ENCODE results near the gene PPP2R5A.
"Not testable (repeated sequence)": the region's sequence is repeated elsewhere in the genome, so short reads cannot be mapped to it uniquely, and the experiment has no call there.

PPP2R5A gene

DNA sequence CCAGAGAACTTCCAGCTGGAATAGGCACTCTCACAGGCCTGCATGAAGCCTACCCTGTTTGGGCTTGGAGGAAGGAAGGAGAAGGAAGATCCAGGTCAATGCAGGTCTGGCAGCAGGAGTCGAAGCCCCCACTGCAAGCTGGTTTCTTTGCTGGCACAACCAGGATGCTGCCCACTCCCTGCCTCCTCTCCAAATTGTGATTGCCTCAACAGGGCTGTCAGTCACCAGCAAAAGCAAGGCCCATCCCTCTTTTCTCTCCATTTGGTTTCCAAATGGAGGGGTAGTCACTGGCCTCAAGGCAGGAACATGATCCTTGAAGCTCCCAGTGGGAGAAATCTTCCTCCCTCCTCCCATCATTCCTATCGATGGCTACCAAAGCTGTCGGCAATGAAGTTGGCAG is 92.4 kb downstream of the PPP2R5A start:
- H3K4me1 Mint-ChIP-seq (ENCODE audit: low read depth): no peaks in the 10 kb centered on the region
- H3K27me3 Mint-ChIP-seq: no peaks in the 10 kb centered on the region
- H3K4me3 Mint-ChIP-seq: no peak overlapping the region
- H3K27ac Mint-ChIP-seq: no peak overlapping the region
- H3K36me3 Mint-ChIP-seq (ENCODE audit: low read depth): peaks cover 92% of the 10 kb centered on the region
- H3K9me3 Mint-ChIP-seq: peaks cover 3% of the 10 kb centered on the region
- DNase-seq: no peak

DNA sequence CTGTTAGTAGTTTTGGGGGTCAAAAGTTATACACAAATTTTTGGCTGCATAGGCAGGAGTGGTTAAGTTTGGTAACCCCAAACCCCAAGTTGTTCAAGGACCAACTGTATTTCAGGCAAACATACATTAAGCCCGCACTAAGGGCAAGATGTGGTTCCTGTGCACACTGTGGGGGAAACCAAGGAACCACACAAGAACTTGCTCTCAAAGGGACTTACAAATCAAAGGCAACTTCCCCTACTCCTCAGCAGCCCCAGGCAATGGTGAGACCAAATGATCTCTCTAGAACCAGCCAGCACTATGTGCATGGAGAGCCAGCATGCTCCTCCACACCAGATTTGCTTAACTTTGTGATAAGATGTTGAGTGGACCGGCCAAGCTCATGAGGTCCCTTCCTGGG is 94.2 kb downstream of the PPP2R5A start:
- no peak for DNase-seq
- Mint-ChIP-seq H3K4me1 (ENCODE audit: low read depth) (no peaks in the 10 kb centered on the region), H3K4me3 (no peak overlapping the region), H3K27me3 (no peaks in the 10 kb centered on the region), H3K27ac (peak overlapping the region; percentile 26), H3K9me3 (no peaks in the 10 kb centered on the region), H3K36me3 (ENCODE audit: low read depth) (peaks cover 88% of the 10 kb centered on the region)

DNA sequence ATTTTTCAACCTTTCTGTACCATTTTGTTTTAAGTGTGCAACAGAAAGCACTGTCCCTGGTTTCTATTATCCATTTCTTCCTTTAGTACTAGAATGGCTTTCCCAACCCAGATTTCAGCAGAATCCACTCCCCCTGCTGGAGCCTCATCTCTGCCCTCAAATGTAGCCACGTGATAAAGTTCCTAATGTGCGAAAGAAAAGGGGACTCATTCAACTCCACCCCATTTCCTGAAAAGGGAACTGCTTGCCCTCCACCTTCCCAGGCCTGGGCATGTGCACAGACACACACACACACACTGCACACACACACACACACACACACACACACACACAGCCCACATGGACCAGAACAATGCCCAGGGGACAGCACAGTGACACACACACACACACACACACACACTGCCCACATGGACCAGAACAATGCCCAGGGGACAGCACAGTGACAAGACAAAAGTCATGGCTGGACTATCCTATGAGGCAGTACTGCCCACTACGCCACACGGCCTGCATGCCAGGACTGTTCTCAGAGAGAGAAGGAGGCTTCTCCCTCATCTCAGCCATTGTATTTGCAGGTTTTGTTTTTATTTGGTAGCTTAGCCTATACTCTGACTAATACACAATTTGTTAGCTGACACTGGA is 96.3 kb downstream of the PPP2R5A start:
- Mint-ChIP-seq H3K27me3 (no peaks in the 10 kb centered on the region), H3K4me1 (ENCODE audit: low read depth) (no peaks in the 10 kb centered on the region), H3K4me3 (no peak overlapping the region), H3K27ac (no peak overlapping the region), H3K36me3 (ENCODE audit: low read depth) (peaks cover 92% of the 10 kb centered on the region), H3K9me3 (no peaks in the 10 kb centered on the region)
- no peak for DNase-seq

DNA sequence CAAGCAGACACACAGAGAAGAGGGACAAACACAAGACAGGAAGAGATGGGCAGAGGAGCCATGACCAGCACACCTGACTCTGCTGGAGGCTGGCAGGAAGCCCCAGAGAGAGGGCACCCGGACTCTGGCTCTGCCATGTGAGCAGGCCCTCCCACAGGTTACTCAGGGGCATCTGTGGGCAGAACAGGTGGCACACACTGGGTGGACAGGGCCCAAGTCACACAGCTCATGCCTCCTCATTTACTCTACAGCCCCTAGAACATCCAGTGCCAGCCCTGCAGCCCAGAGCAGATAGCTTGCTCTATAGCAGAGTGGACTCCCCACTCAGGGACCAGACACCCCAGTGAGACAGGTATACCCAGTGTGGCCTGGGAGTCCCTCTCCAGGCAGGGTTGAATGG is 100.8 kb downstream of the PPP2R5A start:
- H3K9me3 Mint-ChIP-seq: peaks cover 6% of the 10 kb centered on the region
- H3K27me3 Mint-ChIP-seq: no peaks in the 10 kb centered on the region
- no peak overlapping the region for H3K4me3 Mint-ChIP-seq
- DNase-seq: no peak
- H3K4me1 Mint-ChIP-seq (ENCODE audit: low read depth): peaks cover 2% of the 10 kb centered on the region
- H3K36me3 Mint-ChIP-seq (ENCODE audit: low read depth): peaks cover 89% of the 10 kb centered on the region
- peak overlapping the region; percentile 54 for H3K27ac Mint-ChIP-seq

- peaks cover 86% of the 10 kb centered on the region for H3K36me3 Mint-ChIP-seq (ENCODE audit: low read depth)
- DNase-seq: no peak
- no peak overlapping the region for H3K4me3 Mint-ChIP-seq
- H3K4me1 Mint-ChIP-seq (ENCODE audit: low read depth): peaks cover 9% of the 10 kb centered on the region
- H3K27ac Mint-ChIP-seq: no peak overlapping the region
- no peaks in the 10 kb centered on the region for H3K27me3 Mint-ChIP-seq
- peaks cover 6% of the 10 kb centered on the region for H3K9me3 Mint-ChIP-seq
Observed at GRCh38 chr1:212388985-212389716, 103.9 kb downstream of the PPP2R5A start.

DNA sequence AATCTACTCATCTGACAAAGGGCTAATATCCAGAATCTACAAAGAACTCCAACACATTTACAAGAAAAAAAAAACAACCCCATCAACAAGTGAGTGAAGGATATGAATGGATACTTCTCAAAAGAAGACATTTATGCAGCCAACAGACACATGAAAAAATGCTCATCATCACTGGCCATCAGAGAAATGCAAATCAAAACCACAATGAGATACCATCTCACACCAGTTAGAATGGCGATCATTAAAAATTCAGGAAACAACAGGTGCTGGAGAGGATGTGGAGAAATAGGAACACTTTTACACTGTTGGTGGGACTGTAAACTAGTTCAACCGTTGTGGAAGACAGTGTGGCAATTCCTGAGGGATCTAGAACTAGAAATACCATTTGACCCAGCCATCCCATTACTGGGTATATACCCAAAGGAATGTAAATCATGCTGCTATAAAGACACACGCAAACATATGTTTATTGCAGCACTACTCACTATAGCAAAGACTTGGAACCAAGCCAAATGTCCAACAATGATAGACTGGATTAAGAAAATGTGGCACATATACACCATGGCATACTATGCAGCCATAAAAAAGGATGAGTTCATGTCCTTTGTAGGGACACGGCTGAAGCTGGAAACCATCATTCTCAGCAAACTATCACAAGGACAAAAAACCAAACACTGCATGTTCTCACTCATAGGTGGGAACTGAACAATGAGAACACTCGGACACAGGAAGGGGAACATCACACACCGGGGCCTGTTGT is 110.6 kb downstream of the PPP2R5A start:
- H3K27me3 Mint-ChIP-seq; H3K27ac Mint-ChIP-seq; H3K9me3 Mint-ChIP-seq; DNase-seq; H3K4me1 Mint-ChIP-seq (ENCODE audit: low read depth); H3K4me3 Mint-ChIP-seq: not testable (repeated sequence)
- peaks cover 80% of the 10 kb centered on the region for H3K36me3 Mint-ChIP-seq (ENCODE audit: low read depth)

DNA sequence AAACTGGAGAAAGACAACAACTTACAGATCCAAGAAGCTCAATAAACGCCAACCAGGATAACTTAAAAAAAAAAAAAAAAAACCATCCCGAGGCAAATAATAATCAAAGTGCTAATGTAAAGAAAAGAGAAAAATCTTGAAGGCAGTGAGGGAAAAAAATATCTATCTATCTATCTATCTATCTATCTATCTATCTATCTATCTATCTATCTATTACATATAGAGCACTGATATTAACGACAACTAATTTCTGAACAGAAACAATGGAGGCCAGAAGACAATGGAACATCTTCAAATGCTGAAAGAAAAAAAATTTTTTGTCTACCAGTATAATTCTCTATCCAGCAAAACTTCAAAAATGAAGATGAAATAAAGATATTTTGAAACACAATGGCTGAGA is 111.4 kb downstream of the PPP2R5A start:
- no peak overlapping the region for H3K4me3 Mint-ChIP-seq
- H3K4me1 Mint-ChIP-seq (ENCODE audit: low read depth): peaks cover 8% of the 10 kb centered on the region
- no peaks in the 10 kb centered on the region for H3K27me3 Mint-ChIP-seq
- peaks cover 8% of the 10 kb centered on the region for H3K9me3 Mint-ChIP-seq
- no peak for DNase-seq
- H3K36me3 Mint-ChIP-seq (ENCODE audit: low read depth): peaks cover 76% of the 10 kb centered on the region
- no peak overlapping the region for H3K27ac Mint-ChIP-seq

GRCh38 chr1:212397171-212397570 is 112.0 kb downstream of the PPP2R5A start:
- no peak for DNase-seq
- H3K27me3 Mint-ChIP-seq: no peaks in the 10 kb centered on the region
- H3K4me1 Mint-ChIP-seq (ENCODE audit: low read depth): peaks cover 10% of the 10 kb centered on the region
- no peak overlapping the region for H3K4me3 Mint-ChIP-seq
- H3K36me3 Mint-ChIP-seq (ENCODE audit: low read depth): peaks cover 77% of the 10 kb centered on the region
- peaks cover 8% of the 10 kb centered on the region for H3K9me3 Mint-ChIP-seq
- no peak overlapping the region for H3K27ac Mint-ChIP-seq

DNA sequence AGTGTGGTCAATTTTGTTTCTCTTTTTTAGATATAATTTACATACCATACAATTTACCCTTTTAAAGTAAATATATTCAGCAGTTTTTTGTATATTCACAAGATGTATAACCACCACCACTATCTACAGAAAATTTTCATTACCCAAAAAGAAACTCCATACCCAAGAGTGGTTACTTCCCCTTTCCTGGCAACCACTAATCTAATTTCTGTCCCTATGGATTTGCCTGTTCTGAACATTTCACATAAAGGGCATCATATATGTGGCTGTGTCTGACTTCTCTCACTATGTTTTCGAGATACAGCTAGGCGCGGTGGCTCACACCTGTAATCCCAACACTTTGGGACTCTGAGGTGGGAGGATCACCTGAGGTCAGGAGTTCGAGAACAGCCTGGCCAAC is 115.8 kb downstream of the PPP2R5A start:
- Mint-ChIP-seq H3K36me3 (ENCODE audit: low read depth) (peaks cover 86% of the 10 kb centered on the region), H3K4me3 (no peak overlapping the region), H3K27me3 (no peaks in the 10 kb centered on the region), H3K9me3 (peaks cover 8% of the 10 kb centered on the region), H3K4me1 (ENCODE audit: low read depth) (peaks cover 18% of the 10 kb centered on the region), H3K27ac (no peak overlapping the region)
- no peak for DNase-seq

DNA sequence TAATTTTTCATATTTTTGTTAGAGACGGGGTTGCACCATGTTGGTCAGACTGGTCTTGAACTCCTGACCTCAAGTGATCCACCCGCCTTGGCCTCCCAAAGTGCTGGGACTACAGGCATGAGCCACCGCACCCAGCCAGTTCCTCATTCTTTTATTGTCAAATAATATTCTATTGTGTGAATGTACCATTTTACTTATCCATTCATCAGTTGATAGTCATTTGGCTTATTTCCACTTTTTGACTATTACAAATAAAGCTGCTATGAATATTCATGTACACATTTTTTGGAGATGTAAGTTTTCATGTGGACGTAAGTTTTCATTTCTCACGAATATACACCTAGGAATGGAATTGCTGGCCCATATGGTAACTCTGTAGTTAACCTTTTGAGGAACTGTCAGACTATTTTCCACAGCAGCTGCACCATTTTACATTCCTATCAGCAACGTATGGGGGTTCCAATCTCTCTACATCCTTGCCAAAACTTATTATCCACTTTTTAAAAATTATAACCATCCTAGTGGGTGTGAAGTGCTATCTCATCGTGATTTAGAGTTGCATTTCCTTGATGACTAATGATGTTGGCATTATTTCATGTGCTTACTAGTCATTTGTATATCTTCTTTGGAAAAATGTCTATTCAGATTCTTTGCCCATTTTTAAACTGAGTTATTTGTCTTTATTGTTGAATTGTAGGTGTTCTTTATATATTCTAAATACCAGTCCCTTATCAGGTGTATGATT is 116.8 kb downstream of the PPP2R5A start:
- no peak for DNase-seq
- Mint-ChIP-seq H3K27me3 (no peaks in the 10 kb centered on the region), H3K4me1 (ENCODE audit: low read depth) (peaks cover 18% of the 10 kb centered on the region), H3K4me3 (no peak overlapping the region), H3K27ac (peak overlapping the region; percentile 63), H3K36me3 (ENCODE audit: low read depth) (peaks cover 86% of the 10 kb centered on the region), H3K9me3 (peaks cover 5% of the 10 kb centered on the region)

DNA sequence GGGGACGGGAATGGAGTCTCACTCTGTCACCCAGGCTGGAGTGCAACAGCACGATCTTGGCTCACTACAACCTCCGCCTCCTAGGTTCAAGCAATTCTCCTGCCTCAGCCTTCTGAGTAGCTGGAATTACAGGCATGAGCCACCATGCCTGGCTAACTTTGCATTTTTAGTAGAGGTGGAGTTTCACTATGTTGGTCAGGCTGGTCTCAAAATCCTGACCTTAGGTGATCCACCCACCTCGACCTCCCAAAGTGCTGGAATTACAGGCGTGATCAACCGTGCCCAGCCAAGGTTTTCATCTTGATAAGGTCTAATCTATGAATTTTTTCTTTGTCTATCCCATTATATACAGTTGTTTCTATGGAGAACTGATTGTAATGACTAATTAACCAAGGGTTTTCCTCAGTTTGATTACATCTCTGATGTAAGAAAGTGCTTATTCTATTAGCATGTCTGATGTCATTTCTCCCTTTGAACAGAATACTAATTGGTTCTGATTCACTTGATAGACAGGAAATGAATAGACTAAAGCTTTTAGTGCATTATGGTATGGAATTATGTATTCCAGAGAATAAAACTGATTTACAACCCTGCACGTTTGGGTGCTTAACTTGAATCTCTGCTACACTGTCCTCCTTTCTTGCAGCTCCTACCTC is 117.6 kb downstream of the PPP2R5A start:
- Mint-ChIP-seq H3K27me3 (no peaks in the 10 kb centered on the region), H3K9me3 (peaks cover 3% of the 10 kb centered on the region), H3K27ac (peak overlapping the region; percentile 63), H3K4me1 (ENCODE audit: low read depth) (peaks cover 18% of the 10 kb centered on the region), H3K4me3 (no peak overlapping the region), H3K36me3 (ENCODE audit: low read depth) (peaks cover 85% of the 10 kb centered on the region)
- DNase-seq: no peak

GRCh38 chr1:212410231-212410820 is 125.1 kb downstream of the PPP2R5A start:
- Mint-ChIP-seq H3K4me3 (no peak overlapping the region), H3K9me3 (no peaks in the 10 kb centered on the region), H3K36me3 (ENCODE audit: low read depth) (peaks cover 80% of the 10 kb centered on the region), H3K27ac (no peak overlapping the region), H3K27me3 (no peaks in the 10 kb centered on the region), H3K4me1 (ENCODE audit: low read depth) (peaks cover 26% of the 10 kb centered on the region)
- DNase-seq: no peak
